H1 (cell line): ENCODE data around the gene GRK5. TPM values are rescaled to one million over a fixed set of nuclear protein-coding genes. Genes with fewer than 3 reads are reported as not detected.

Source experiments
- CTCF ChIA-PET: fragments of 300-600 bp; sonication (Branson Sonifier 250); formaldehyde crosslinking; loops from one replicate; lab custom pipeline; 2021; ENCODE audit not compliant: partially characterized antibody; lab: Charles Lee
- POLR2A ChIA-PET: fragments of 300-600 bp; sonication (Branson Sonifier 250); formaldehyde crosslinking; loops from one replicate; lab custom pipeline; 2021; ENCODE audit warnings: inconsistent platforms; ENCODE audit not compliant: partially characterized antibody; lab: Charles Lee
- DNase-seq, 2 experiments: peaks; one replicate each; pipeline versions ENCODE4 v3.0.0 to v3.0.0-alpha.2; 2010 to 2022; ENCODE audit warnings: low spot score in 2 of 2, low read depth in 1 of 2, mixed read lengths in 1 of 2
- FAIRE-seq: peaks from 2 replicates; lab custom pipeline; 2011; peaks lifted over from hg19 to GRCh38; lab: Jason Lieb, UNC
- H2AFZ ChIP-seq: 2 replicates; pipeline ENCODE4 v1.8.1; 2012; ENCODE audit warnings: low read length, inconsistent platforms
- H2AK5ac ChIP-seq: 2 replicates; pipeline ENCODE4 v1.6.1; 2013; ENCODE audit warnings: low read depth, low read length
- H2BK120ac ChIP-seq: replicated peaks from 2 replicates; pipeline ENCODE3; 2013; ENCODE audit warnings: low read depth, low read length, inconsistent platforms
- H2BK12ac ChIP-seq: 2 replicates; pipeline ENCODE4 v1.6.1; 2013; ENCODE audit warnings: low read depth, low read length
- H2BK15ac ChIP-seq: 2 replicates; pipeline ENCODE4 v1.6.1; 2013; ENCODE audit warnings: low read length
- H2BK20ac ChIP-seq: 2 replicates; pipeline ENCODE4 v1.6.1; 2013; ENCODE audit warnings: low read length
- H2BK5ac ChIP-seq: 2 replicates; pipeline ENCODE4 v1.6.1; 2013; ENCODE audit warnings: low read depth, low read length
- H3K14ac ChIP-seq: 2 replicates; pipeline ENCODE4 v1.6.1; 2013; ENCODE audit warnings: inconsistent platforms; ENCODE audit not compliant: insufficient read length
- H3K18ac ChIP-seq: 2 replicates; pipeline ENCODE4 v1.6.1; 2013; ENCODE audit warnings: low read length; ENCODE audit errors: extremely low read depth
- H3K23ac ChIP-seq: 2 replicates; pipeline ENCODE4 v1.6.1; 2013; ENCODE audit warnings: inconsistent platforms; ENCODE audit not compliant: insufficient read length
- H3K23me2 ChIP-seq: 2 replicates; pipeline ENCODE4 v1.6.1; 2013; ENCODE audit warnings: low read depth, low read length
- H3K27ac ChIP-seq: 2 replicates; pipeline ENCODE4 v1.6.1; 2011; ENCODE audit warnings: low read depth, low read length, inconsistent platforms
- H3K27me3 ChIP-seq, 4 experiments: replicated peaks in 1 of 4; 1 replicate in 1 of 4; 2 replicates in 3 of 4; pipeline versions ENCODE4 v1.6.1 to v1.8.1; 2011 to 2013; ENCODE audit warnings: low read length in 3 of 4, mild to moderate bottlenecking in 3 of 4, inconsistent platforms in 2 of 4, mixed read lengths in 2 of 4, moderate library complexity in 1 of 4; ENCODE audit not compliant: control insufficient read depth in 3 of 4, insufficient read depth in 3 of 4; ENCODE audit errors: extremely low read depth in 1 of 4
- H3K36me3 ChIP-seq, 4 experiments: 2 replicates each; pipeline versions ENCODE4 v1.6.1 to v1.8.1; 2011 to 2013; ENCODE audit warnings: mild to moderate bottlenecking in 4 of 4, low read length in 3 of 4, moderate library complexity in 2 of 4, control low read depth in 1 of 4, inconsistent platforms in 1 of 4; ENCODE audit not compliant: insufficient read depth in 4 of 4, control insufficient read depth in 2 of 4
- H3K4ac ChIP-seq: replicated peaks from 2 replicates; pipeline ENCODE3; 2013; ENCODE audit warnings: low read length, low read depth, mixed read lengths, inconsistent platforms; ENCODE audit not compliant: insufficient read length
- H3K4me1 ChIP-seq, 4 experiments: replicated peaks in 1 of 4; 1 replicate in 1 of 4; 2 replicates in 3 of 4; pipeline versions ENCODE4 v1.6.1 to v1.8.1; 2011 to 2013; ENCODE audit warnings: low read length in 3 of 4, inconsistent platforms in 2 of 4, mixed read lengths in 1 of 4; ENCODE audit not compliant: insufficient read depth in 4 of 4, control insufficient read depth in 3 of 4
- H3K4me2 ChIP-seq, 2 experiments: 2 replicates each; pipeline versions ENCODE4 v1.6.1 to v1.8.1; 2011 to 2013; ENCODE audit warnings: low read depth in 2 of 2, low read length in 2 of 2, control low read depth in 1 of 2, inconsistent platforms in 1 of 2, mild to moderate bottlenecking in 1 of 2; ENCODE audit not compliant: insufficient read depth in 1 of 2
- H3K4me3 ChIP-seq, 4 experiments: fragments of 200-600, 300-600 bp in 1 of 4; sonication (generic), shearing (Covaris generic), sonication (Bioruptor Twin) in 1 of 4; 2 replicates each; pipeline versions ENCODE4 v1.5.1 to v1.8.1; 2011 to 2016; ENCODE audit warnings: low read length in 4 of 4, low read depth in 3 of 4, control low read depth in 2 of 4, inconsistent platforms in 2 of 4, mild to moderate bottlenecking in 2 of 4, mixed read lengths in 1 of 4, moderate library complexity in 1 of 4; ENCODE audit not compliant: insufficient read depth in 2 of 4; ENCODE audit errors: extremely low read depth in 1 of 4
- H3K56ac ChIP-seq: replicated peaks from 2 replicates; pipeline ENCODE3; 2013; ENCODE audit warnings: low read depth, mild to moderate bottlenecking, mixed read lengths, low read length, inconsistent platforms; ENCODE audit not compliant: insufficient read length
- H3K79me1 ChIP-seq: 2 replicates; pipeline ENCODE4 v1.6.1; 2013; ENCODE audit warnings: low read depth, low read length, control low read depth
- H3K79me2 ChIP-seq, 2 experiments: 2 replicates each; pipeline versions ENCODE4 v1.6.1 to v1.8.1; 2012 to 2013; ENCODE audit warnings: low read length in 2 of 2, mild to moderate bottlenecking in 2 of 2, inconsistent platforms in 1 of 2; ENCODE audit not compliant: insufficient read depth in 2 of 2, control insufficient read depth in 1 of 2
- H3K9ac ChIP-seq, 4 experiments: replicated peaks in 1 of 4; 1 replicate in 1 of 4; 2 replicates in 3 of 4; pipeline versions ENCODE4 v1.6.1 to v1.8.1; 2011 to 2013; ENCODE audit warnings: low read depth in 3 of 4, low read length in 3 of 4, control low read depth in 2 of 4, mild to moderate bottlenecking in 2 of 4, moderate library complexity in 2 of 4, inconsistent platforms in 1 of 4; ENCODE audit errors: extremely low read depth in 1 of 4
- H3K9me3 ChIP-seq, 2 experiments: 2 replicates each; pipeline versions ENCODE4 v1.6.1 to v1.8.1; 2012 to 2013; ENCODE audit warnings: mild to moderate bottlenecking in 2 of 2, moderate library complexity in 2 of 2, control low read depth in 1 of 2, inconsistent platforms in 1 of 2, low read depth in 1 of 2, low read length in 1 of 2, mixed read lengths in 1 of 2; ENCODE audit not compliant: insufficient read depth in 2 of 2
- H4K20me1 ChIP-seq, 2 experiments: replicated peaks in 1 of 2; 2 replicates each; pipeline versions ENCODE3 to v1.8.1; 2011 to 2013; ENCODE audit warnings: inconsistent platforms in 2 of 2, low read length in 2 of 2, mild to moderate bottlenecking in 1 of 2; ENCODE audit not compliant: insufficient read depth in 2 of 2, control insufficient read depth in 1 of 2
- H4K5ac ChIP-seq: 2 replicates; pipeline ENCODE4 v1.6.1; 2013; ENCODE audit warnings: low read length, low read depth, mixed read lengths, inconsistent platforms; ENCODE audit not compliant: insufficient read length
- H4K8ac ChIP-seq: 2 replicates; pipeline ENCODE4 v1.8.0; 2013; ENCODE audit warnings: mild to moderate bottlenecking, moderate library complexity, low read length, inconsistent platforms; ENCODE audit not compliant: insufficient read depth; ENCODE audit errors: extremely low read depth
- H4K91ac ChIP-seq: replicated peaks from 2 replicates; pipeline ENCODE3; 2013; ENCODE audit warnings: low read length, mixed read lengths, inconsistent platforms; ENCODE audit not compliant: insufficient read length
- BCL11A ChIP-seq, 2 experiments: IDR thresholded peaks; one replicate each; pipeline ENCODE4 v1.6.1; 2011; ENCODE audit warnings: low read depth in 2 of 2, low read length in 2 of 2, mild to moderate bottlenecking in 2 of 2
- BRCA1 ChIP-seq: IDR thresholded peaks from 2 replicates; pipeline ENCODE4 v1.6.1; 2012; ENCODE audit warnings: low read depth, low read length, improper control_type of control experiment
- WGBS, 2 experiments: shearing (Covaris generic) in 1 of 2; methylation state at CpG; one replicate each; pipeline versions ENCODE4 v1.1.6 to v1.1.7; 2013 to 2015; ENCODE audit warnings: low lambda C conversion rate in 2 of 2, mixed read lengths in 2 of 2, inconsistent platforms in 1 of 2, low coverage in 1 of 2, missing lambda C conversion rate in 1 of 2; ENCODE audit not compliant: insufficient replicate concordance in 2 of 2, insufficient coverage in 1 of 2, insufficient read length in 1 of 2; ENCODE audit errors: extremely low coverage in 1 of 2, missing lambda C conversion rate in 1 of 2; 5-methylcytosine and 5-hydroxymethylcytosine counted together
- polyA plus RNA-seq, 7 experiments: library from polyadenylated mRNA; depleted of rRNA in 3 of 7; stranded (reverse) in 5 of 7; unstranded in 2 of 7; fragments of >200 nt in 5 of 7; fragments of 200-250 nt in 2 of 7; gene quantifications; 1 replicate in 5 of 7; 2 replicates in 1 of 7; 4 replicates in 1 of 7; pipeline versions ENCODE4 v1.2.1 to v1.2.3, GENCODE V29; 2011 to 2013; ENCODE audit warnings: missing spikeins in 2 of 7, mixed read lengths in 2 of 7
- total RNA-seq: library from RNA; stranded (reverse); fragmentation: NEBNext Ultra II Directional; extraction: Animal tissue kit (Norgen Biotek cat#: 25700); gene quantifications from 2 replicates; pipeline ENCODE4 v1.2.1, GENCODE V29; 2021
- TF ChIP-seq, protein P1 (sequence below): IDR thresholded peaks from 2 replicates; pipeline ENCODE4 v1.6.1; 2012; ENCODE audit warnings: low read length, inconsistent platforms

The GRK5 gene
- total and polyA plus RNA-seq, 2 of the 8 experiments (the other 6 are each of a cell fraction or from before 2014, with no cell fraction given) = 0.54 to 2.5 TPM

DNA sequence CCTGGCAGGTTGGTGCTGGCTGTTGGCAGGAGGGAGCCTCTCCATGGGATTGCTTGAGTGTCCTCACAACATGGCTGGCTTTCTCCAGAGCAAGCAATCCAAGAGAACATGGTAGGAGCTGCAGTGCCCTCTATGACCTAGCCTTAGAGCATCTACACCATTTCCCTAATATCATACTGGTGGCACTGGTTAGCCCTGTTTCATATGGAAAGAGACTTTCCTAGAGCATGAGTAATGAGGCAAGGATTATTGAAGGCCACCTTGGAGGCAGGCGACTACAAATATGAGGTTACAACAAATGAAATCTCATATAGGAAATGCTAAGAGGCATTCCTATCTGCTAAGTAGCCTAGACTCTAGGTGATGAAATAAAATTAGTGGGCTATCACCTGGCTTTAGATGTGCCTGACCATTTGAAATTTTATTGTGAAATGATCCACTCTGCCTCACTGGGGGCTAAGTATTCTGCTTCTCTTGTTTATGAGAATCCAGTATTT is 181.5 kb downstream of the GRK5 start:
- no peak overlapping the region for H3K4ac ChIP-seq
- no peak overlapping the region for H3K4me2 ChIP-seq
- whole genome bisulfite sequencing, 2 experiments = 89% methylated on average over 1 of the region's 1 CpG; no CpG with 5 or more reads in 1 of the 2 experiments
- no peak overlapping the region for H3K18ac ChIP-seq
- H3K4me1 ChIP-seq = peaks cover 0 to 2% (median 0%) of the 10 kb centered on the region in 4 experiments; a peak in 1 of 7 replicates
- H2BK120ac ChIP-seq = no peak overlapping the region
- H3K27me3 ChIP-seq = no peaks in the 10 kb centered on the region
- FAIRE-seq = no peak
- H3K27ac ChIP-seq = no peak overlapping the region
- H3K14ac ChIP-seq = no peak overlapping the region
- H3K79me1 ChIP-seq = no peaks in the 10 kb centered on the region
- POLR2A ChIA-PET = no interaction called here
- no peak overlapping the region for H2BK20ac ChIP-seq
- no peak for DNase-seq
- no peak overlapping the region for H2AK5ac ChIP-seq
- no peak overlapping the region for H4K8ac ChIP-seq
- no peaks in the 10 kb centered on the region for H3K79me2 ChIP-seq
- CTCF ChIA-PET = interaction anchor here (0.6 to 1.2 kb wide), 5 partner anchors 36 to 275 kb away, joined by 3 to 4 read pairs (median 3); no protein-coding TSS in a partner anchor
- H2BK15ac ChIP-seq = no peak overlapping the region
- H3K56ac ChIP-seq = no peak overlapping the region
- no peak overlapping the region for H2BK12ac ChIP-seq
- peaks cover 2% of the 10 kb centered on the region; the same call in 1 of the 2 replicates for H3K23me2 ChIP-seq
- no peak overlapping the region for H3K9ac ChIP-seq
- no peaks in the 10 kb centered on the region for H4K20me1 ChIP-seq
- no peak overlapping the region for H2BK5ac ChIP-seq
- no peaks in the 10 kb centered on the region for H3K36me3 ChIP-seq
- no peak overlapping the region for H4K5ac ChIP-seq
- no peaks in the 10 kb centered on the region for H3K9me3 ChIP-seq
- H3K4me3 ChIP-seq = no peak overlapping the region
- H2AFZ ChIP-seq = no peak overlapping the region
- H3K23ac ChIP-seq = no peak overlapping the region
- H4K91ac ChIP-seq = no peak overlapping the region
- TF ChIP-seq BCL11A (IDR thresholded peaks at IDR 0.05; ENCODE audit: low read depth in 2 of 2, low read length in 2 of 2) (no peak), BRCA1 (no peak)
- TF ChIP-seq, protein P1, sequence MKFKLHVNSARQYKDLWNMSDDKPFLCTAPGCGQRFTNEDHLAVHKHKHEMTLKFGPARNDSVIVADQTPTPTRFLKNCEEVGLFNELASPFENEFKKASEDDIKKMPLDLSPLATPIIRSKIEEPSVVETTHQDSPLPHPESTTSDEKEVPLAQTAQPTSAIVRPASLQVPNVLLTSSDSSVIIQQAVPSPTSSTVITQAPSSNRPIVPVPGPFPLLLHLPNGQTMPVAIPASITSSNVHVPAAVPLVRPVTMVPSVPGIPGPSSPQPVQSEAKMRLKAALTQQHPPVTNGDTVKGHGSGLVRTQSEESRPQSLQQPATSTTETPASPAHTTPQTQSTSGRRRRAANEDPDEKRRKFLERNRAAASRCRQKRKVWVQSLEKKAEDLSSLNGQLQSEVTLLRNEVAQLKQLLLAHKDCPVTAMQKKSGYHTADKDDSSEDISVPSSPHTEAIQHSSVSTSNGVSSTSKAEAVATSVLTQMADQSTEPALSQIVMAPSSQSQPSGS = no peak
